ENCODE results near the gene LRMDA. TPM values are rescaled to one million over a fixed set of nuclear protein-coding genes. Genes with fewer than 3 reads are reported as not detected.

LRMDA gene
- total and polyA plus RNA-seq, 10 of the 15 experiments (the other 5 are each of a cell fraction or from before 2014, with no cell fraction given) = 0.07 to 0.54 (median 0.29) TPM; not detected in 4

- no peak for FAIRE-seq
- CTCF ChIA-PET = interaction anchor here (0.5 to 3.1 kb wide), 30 partner anchors 9 to 1047 kb away, joined by 3 to 31 read pairs (median 4); partner anchors contain the start of gene ZNF503
- 7% methylated on average over 8 of the region's 8 CpGs for WGBS (ENCODE audit: insufficient coverage, insufficient replicate concordance, low lambda C conversion rate, missing lambda C conversion rate)
These were observed 872.4 kb downstream of the LRMDA start for GRCh38 chr10:76303682-76304316.

More at GRCh38 chr10:76303682-76304316, 872.4 kb downstream of the LRMDA start:
- Histone ChIP-seq H2AFZ (ENCODE audit: control insufficient read depth, low read depth, low read length) (no peak overlapping the region), H3K36me3 (ENCODE audit: control insufficient read depth in 2 of 2, insufficient read depth in 2 of 2, low read length in 1 of 2) (no peaks in the 10 kb centered on the region), H3K79me2 (ENCODE audit: control insufficient read depth, insufficient read depth, low read length) (no peaks in the 10 kb centered on the region), H3K9me3 (replicated peaks; ENCODE audit: control insufficient read depth, insufficient read depth, low read length) (no peaks in the 10 kb centered on the region), H4K20me1 (ENCODE audit: control insufficient read depth, insufficient read depth) (no peaks in the 10 kb centered on the region), H3K4me1 (ENCODE audit: control insufficient read depth, insufficient read depth, low read length) (no peaks in the 10 kb centered on the region), H3K4me2 (ENCODE audit: control insufficient read depth, insufficient read depth) (no peak overlapping the region), H3K4me3 (no peak overlapping the region), H3K27me3 (replicated peaks in 1 of 2; ENCODE audit: control insufficient read depth in 2 of 2, insufficient read depth in 2 of 2, low read length in 1 of 2) (no peaks in the 10 kb centered on the region), H3K9ac (ENCODE audit: control insufficient read depth, insufficient read depth, low read length) (no peak overlapping the region), H3K27ac (ENCODE audit: control insufficient read depth, insufficient read depth) (no peak overlapping the region)
- ChIA-PET RAD21 (ENCODE audit: unreplicated experiment) (interaction anchor here (0.6 to 3.2 kb wide), 14 partner anchors 9 to 1066 kb away, joined by 3 to 23 read pairs (median 3); partner anchors contain the start of gene ZNF503), POLR2A (interaction anchor here (0.6 to 0.7 kb wide), 2 partner anchors 60 to 327 kb away, joined by 3 to 5 read pairs; no protein-coding TSS in a partner anchor), SMC1A (ENCODE audit: uncharacterized antibody, unreplicated experiment) (interaction anchor here (0.6 to 2.8 kb wide), 35 partner anchors 29 to 1140 kb away, joined by 3 to 20 read pairs (median 3); partner anchors contain the start of gene ZNF503)
- intact Hi-C loops (cut with micrococcal nuclease; ENCODE audit: unreplicated experiment) (loop anchor here (5.0 to 10.0 kb wide), 4 partner anchors 241 to 899 kb away; partner anchors contain the start of gene ZNF503), in situ Hi-C loops (cut with MboI) (no loop called here)
- ATAC-seq (peak; percentile 95), DNase-seq (ENCODE audit: low read depth, low spot score) (no peak)
- TF ChIP-seq ATF3 (IDR thresholded peaks at IDR 0.05; ENCODE audit: borderline replicate concordance, extremely low read depth, low read depth, low read length) = no peak
- TF ChIP-seq CEBPB (IDR thresholded peaks at IDR 0.05; ENCODE audit: borderline replicate concordance in 1 of 2, low read depth in 2 of 2, low read length in 2 of 2) = no peak
- TF ChIP-seq SMC3 (IDR thresholded peaks at IDR 0.05; ENCODE audit: borderline replicate concordance, low read length) = peak; percentile 15; the same call in 1 of the 2 replicates
- TF ChIP-seq ELK1 (IDR thresholded peaks at IDR 0.05; ENCODE audit: low read depth, low read length) = no peak
- peak; percentile 29 to 53 (median 39); a peak in 3 of 6 replicates for TF ChIP-seq CTCF (IDR thresholded peaks at IDR 0.05 in 2 of 3, conservative IDR thresholded peaks at IDR 0.05 in 1 of 3; ENCODE audit: control insufficient read depth in 2 of 3, extremely low read depth in 1 of 3, insufficient read depth in 1 of 3, low read depth in 3 of 3, low read length in 3 of 3)
- peak; percentile 30; the same call in 1 of the 2 replicates for TF ChIP-seq RAD21 (IDR thresholded peaks at IDR 0.05; ENCODE audit: insufficient read depth, low read depth, low read length)
- TF ChIP-seq RBBP5 (conservative IDR thresholded peaks at IDR 0.05) = no peak
- no peak for TF ChIP-seq ZBTB11 (CRISPR knock-in tag; IDR thresholded peaks at IDR 0.05)
- no peak for TF ChIP-seq WRNIP1 (IDR thresholded peaks at IDR 0.05; ENCODE audit: borderline replicate concordance, low read depth, low read length)
- TF ChIP-seq ASH2L (IDR thresholded peaks at IDR 0.05; ENCODE audit: borderline replicate concordance, low read depth) = no peak
- BruUV-seq (replicated peaks) = no TSS peak

Data from GM12878 (cell line).